Activated CD4-positive, alpha-beta T cell treated with anti-CD3 and anti-CD28 coated beads, Interleukin-2, amount 10 ng/mL, durations not matched to agents 7 days and 5 days (primary cell): ENCODE measurements around the gene QSOX2. TPM values are rescaled to one million over a fixed set of nuclear protein-coding genes. Genes with fewer than 3 reads are reported as not detected.

ENCODE experiments used
- CTCF ChIA-PET: fragments of 350-600 bp; sonication (Branson Sonifier 250); formaldehyde crosslinking; loops from one replicate; lab custom pipeline; 2021; ENCODE audit warnings: antibody characterized with exemption; lab: Charles Lee
- POLR2A ChIA-PET: fragments of 350-600 bp; sonication (Branson Sonifier 250); formaldehyde crosslinking; loops from one replicate; lab custom pipeline; 2021; ENCODE audit warnings: antibody characterized with exemption; lab: Charles Lee
- DNase-seq: peaks from one replicate; pipeline ENCODE4 v3.0.0-alpha.2; 2020
- H3K27ac Mint-ChIP-seq: one replicate; pipeline ENCODE4 v1.8.0; 2021; ENCODE audit warnings: mild to moderate bottlenecking, moderate library complexity, mixed read lengths
- H3K27me3 Mint-ChIP-seq: one replicate; pipeline ENCODE4 v1.8.0; 2021; ENCODE audit warnings: mixed read lengths
- H3K36me3 Mint-ChIP-seq: one replicate; pipeline ENCODE4 v1.8.0; 2021; ENCODE audit warnings: low read depth, mixed read lengths
- H3K4me1 Mint-ChIP-seq: one replicate; pipeline ENCODE4 v1.8.0; 2021; ENCODE audit warnings: mixed read lengths
- H3K4me3 Mint-ChIP-seq: one replicate; pipeline ENCODE4 v1.8.0; 2021; ENCODE audit warnings: mild to moderate bottlenecking, moderate library complexity, mixed read lengths
- H3K9me3 Mint-ChIP-seq: one replicate; pipeline ENCODE4 v1.8.0; 2021; ENCODE audit warnings: mixed read lengths
- total RNA-seq, 2 experiments: library from RNA; stranded (reverse); gene quantifications; one replicate each; pipeline ENCODE4 v1.2.3, GENCODE V29; 2021

The QSOX2 gene
- total RNA-seq, 2 experiments from 2014 or later, result 13.7 to 14.0 TPM

DNA sequence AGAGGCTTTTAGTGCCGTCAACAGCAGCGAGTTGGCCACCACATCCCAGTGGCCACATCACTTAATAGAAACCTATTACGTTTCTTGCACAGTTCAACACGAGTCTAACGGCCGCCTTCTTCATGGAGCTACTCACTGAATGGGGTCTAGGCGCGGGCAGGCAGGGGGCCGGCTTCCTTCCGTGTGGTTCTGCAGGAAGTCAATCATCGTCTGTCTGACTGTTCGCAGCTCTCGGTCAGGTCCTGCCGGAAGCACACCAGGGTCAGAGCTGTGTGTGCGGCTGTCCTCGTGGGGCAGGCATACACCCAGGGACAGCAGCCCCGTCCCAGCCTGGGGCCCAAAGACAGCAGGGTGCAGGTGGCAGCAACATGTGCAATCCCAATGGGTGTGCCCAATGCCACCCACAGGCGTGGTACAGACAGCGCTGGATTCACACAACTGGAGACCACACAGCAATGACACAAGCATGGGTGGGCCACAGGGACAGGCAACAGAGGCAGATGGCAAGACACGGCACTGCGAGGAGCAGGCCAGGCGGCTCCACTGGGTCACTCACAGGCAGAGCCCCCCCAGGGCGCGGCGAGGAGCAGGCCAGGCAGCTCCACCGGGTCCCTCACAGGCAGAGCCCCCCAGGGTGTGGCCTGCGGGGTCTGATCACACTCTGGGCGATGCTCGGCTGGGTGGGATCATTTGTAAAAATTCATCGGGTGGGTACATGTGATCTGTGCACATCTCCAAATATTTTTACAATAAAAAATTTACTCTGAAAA, 21.6 kb downstream of the QSOX2 start:
- DNase-seq, result no peak
- Mint-ChIP-seq H3K4me3 (no peak overlapping the region), H3K27me3 (no peaks in the 10 kb centered on the region), H3K4me1 (peaks cover 29% of the 10 kb centered on the region), H3K27ac (no peak overlapping the region), H3K9me3 (no peaks in the 10 kb centered on the region), H3K36me3 (peaks cover 6% of the 10 kb centered on the region)
- CTCF ChIA-PET, result interaction anchor here (1.0 to 1.6 kb wide), 4 partner anchors 10 to 18 kb away, joined by 3 to 4 read pairs (median 3); no protein-coding TSS in a partner anchor
- POLR2A ChIA-PET, result no interaction called here

DNA sequence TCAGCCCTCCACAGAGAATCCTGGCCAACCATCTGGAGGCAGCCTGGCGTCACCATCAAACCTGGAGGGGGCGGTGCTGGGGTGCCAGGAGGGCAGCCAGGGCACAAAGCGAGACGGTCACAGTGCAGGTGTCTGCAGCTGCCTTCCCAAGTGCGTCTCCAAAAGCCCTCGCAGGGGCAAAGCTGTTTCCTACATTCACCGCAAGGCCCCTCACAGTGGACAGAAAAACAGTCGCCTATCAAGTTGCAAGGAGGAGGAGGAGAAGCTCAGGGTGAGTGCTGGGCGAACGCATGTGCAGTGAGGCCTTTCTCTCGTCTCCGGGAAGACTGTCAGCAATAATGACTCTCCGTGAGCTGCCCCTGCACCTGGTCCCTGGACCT, 22.7 kb downstream of the QSOX2 start:
- Mint-ChIP-seq H3K27ac (no peak overlapping the region), H3K36me3 (peaks cover 6% of the 10 kb centered on the region), H3K9me3 (no peaks in the 10 kb centered on the region), H3K4me3 (no peak overlapping the region), H3K4me1 (peaks cover 22% of the 10 kb centered on the region), H3K27me3 (no peaks in the 10 kb centered on the region)
- ChIA-PET CTCF (interaction anchor here (1.3 kb wide), 1 partner anchor 11 kb away, joined by 3 read pairs; no protein-coding TSS in a partner anchor), POLR2A (no interaction called here)
- DNase-seq, result no peak

DNA sequence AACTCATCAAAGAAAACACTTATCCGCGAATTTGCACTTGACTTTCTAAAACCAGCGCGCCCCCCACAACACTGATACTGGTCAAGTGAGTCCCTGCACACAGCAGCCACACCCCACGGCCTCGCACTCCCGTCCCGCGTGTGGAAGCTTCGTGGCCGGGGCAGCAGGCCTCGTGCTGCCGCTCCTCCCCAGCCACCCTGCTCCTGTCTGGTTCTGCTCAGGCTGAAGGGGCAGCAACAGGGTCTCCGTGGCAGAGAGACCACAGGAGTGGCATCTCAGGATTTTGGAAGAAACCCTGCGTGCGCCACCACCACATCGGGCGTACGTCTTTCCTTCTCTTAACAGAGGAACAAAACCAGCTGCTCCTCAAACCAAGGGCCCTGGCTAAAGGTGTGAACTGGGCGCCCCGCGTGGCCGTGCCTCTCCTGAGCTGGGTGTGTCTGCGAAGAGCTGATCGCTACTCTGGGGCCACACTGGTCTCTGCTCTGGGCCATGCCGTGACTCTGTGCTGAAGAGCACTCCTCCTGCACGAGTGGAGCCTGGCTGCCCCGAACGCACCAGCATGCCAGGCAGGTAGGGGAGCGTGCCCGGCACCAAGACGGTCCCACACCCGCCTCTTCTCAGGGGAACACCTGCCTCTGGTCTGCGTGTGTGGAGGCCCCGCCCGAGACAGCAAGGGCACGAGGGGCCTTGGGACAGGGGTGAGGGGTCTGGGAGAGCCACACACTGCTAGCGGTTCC, 23.3 kb downstream of the QSOX2 start:
- CTCF ChIA-PET, result interaction anchor here (1.3 kb wide), 1 partner anchor 12 kb away, joined by 3 read pairs; no protein-coding TSS in a partner anchor
- peaks cover 22% of the 10 kb centered on the region for H3K4me1 Mint-ChIP-seq
- DNase-seq, result no peak
- no peaks in the 10 kb centered on the region for H3K9me3 Mint-ChIP-seq
- no peak overlapping the region for H3K27ac Mint-ChIP-seq
- no peak overlapping the region for H3K4me3 Mint-ChIP-seq
- H3K27me3 Mint-ChIP-seq, result no peaks in the 10 kb centered on the region
- POLR2A ChIA-PET, result no interaction called here
- peaks cover 6% of the 10 kb centered on the region for H3K36me3 Mint-ChIP-seq

GRCh38 chr9:136220017-136220729, 25.4 kb downstream of the QSOX2 start:
- Mint-ChIP-seq H3K4me1 (peaks cover 17% of the 10 kb centered on the region), H3K4me3 (no peak overlapping the region), H3K9me3 (no peaks in the 10 kb centered on the region), H3K27ac (peak overlapping the region; percentile 17), H3K36me3 (peaks cover 15% of the 10 kb centered on the region), H3K27me3 (no peaks in the 10 kb centered on the region)
- CTCF ChIA-PET, result no interaction called here
- POLR2A ChIA-PET, result no interaction called here
- peak; percentile 19 for DNase-seq

DNA sequence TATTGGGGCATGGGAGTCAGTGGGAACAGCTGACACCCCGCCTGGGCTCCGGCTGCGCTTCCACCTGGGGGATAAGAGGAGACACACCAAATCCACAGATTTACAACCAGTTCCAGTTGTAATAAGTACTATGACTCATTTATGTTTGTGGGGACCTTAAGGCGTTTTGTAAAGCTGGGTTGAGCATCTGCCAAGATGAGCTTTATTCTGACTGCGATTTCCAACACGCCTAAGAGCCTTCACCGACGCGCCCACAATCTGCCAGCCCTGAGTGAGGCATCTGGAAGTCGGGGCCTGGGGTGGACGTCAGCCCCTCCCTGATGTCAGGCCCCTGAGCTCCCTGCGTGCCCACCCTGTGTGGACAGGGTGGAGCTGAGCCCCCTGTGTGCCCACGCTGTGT, 26.3 kb downstream of the QSOX2 start:
- CTCF ChIA-PET, result interaction anchor here (0.6 kb wide), 1 partner anchor 79 kb away, joined by 3 read pairs; no protein-coding TSS in a partner anchor
- Mint-ChIP-seq H3K4me1 (peaks cover 16% of the 10 kb centered on the region), H3K9me3 (no peaks in the 10 kb centered on the region), H3K27me3 (no peaks in the 10 kb centered on the region), H3K36me3 (peaks cover 24% of the 10 kb centered on the region), H3K27ac (no peak overlapping the region), H3K4me3 (no peak overlapping the region)
- POLR2A ChIA-PET, result no interaction called here
- no peak for DNase-seq

GRCh38 chr9:136218673-136219072, 26.9 kb downstream of the QSOX2 start:
- POLR2A ChIA-PET, result no interaction called here
- DNase-seq, result no peak
- Mint-ChIP-seq H3K4me3 (no peak overlapping the region), H3K9me3 (no peaks in the 10 kb centered on the region), H3K36me3 (peaks cover 30% of the 10 kb centered on the region), H3K4me1 (peaks cover 16% of the 10 kb centered on the region), H3K27me3 (no peaks in the 10 kb centered on the region), H3K27ac (no peak overlapping the region)
- CTCF ChIA-PET, result interaction anchor here (0.5 to 0.6 kb wide), 2 partner anchors 78 to 666 kb away, joined by 3 read pairs; no protein-coding TSS in a partner anchor

- no peaks in the 10 kb centered on the region for H3K9me3 Mint-ChIP-seq
- CTCF ChIA-PET, result interaction anchor here (0.5 kb wide), 1 partner anchor 666 kb away, joined by 3 read pairs; no protein-coding TSS in a partner anchor
- no peaks in the 10 kb centered on the region for H3K27me3 Mint-ChIP-seq
- POLR2A ChIA-PET, result no interaction called here
- peaks cover 31% of the 10 kb centered on the region for H3K36me3 Mint-ChIP-seq
- DNase-seq, result no peak
- H3K27ac Mint-ChIP-seq, result no peak overlapping the region
- H3K4me3 Mint-ChIP-seq, result no peak overlapping the region
- peaks cover 16% of the 10 kb centered on the region for H3K4me1 Mint-ChIP-seq
Measured at GRCh38 chr9:136218271-136218670, 27.3 kb downstream of the QSOX2 start.

DNA sequence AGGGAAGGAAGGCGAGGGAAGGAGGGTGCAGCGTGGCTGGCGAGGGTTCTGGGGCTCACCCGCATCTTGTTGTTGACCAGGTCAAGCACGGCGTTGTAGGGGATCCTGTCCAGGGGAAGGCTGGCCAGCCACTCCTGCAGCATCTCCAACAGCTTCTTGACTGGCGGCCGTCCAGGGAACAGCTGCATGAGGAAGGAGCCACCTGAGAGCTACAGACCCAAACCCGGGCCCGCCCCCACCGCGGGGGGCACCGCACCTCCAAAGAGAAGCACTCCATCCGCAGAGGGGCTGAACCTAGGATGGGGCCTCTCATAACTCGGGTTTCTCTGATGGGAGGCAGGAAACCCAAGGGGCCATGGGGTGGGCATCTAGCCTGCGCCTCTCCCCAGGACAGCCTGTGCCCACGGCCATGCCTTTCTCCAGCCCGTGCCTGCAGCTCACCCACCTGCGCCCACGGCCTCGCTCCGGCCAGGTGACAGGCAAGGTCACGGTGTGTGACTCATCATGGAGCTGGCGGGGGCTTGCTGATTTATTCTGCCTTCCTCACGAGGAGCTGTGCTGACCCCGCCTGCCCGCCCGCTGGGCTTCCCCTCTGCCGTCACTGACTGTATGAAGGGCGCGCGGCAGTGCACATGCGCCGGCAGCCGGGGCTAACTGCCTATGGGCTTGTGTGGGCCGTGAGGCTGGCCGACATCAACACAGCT, 28.9 kb downstream of the QSOX2 start:
- ChIA-PET CTCF (interaction anchor here (0.9 to 1.4 kb wide), 3 partner anchors 19 to 146 kb away, joined by 3 to 4 read pairs (median 3); no protein-coding TSS in a partner anchor), POLR2A (no interaction called here)
- peaks cover 34% of the 10 kb centered on the region for H3K36me3 Mint-ChIP-seq
- H3K4me3 Mint-ChIP-seq, result no peak overlapping the region
- H3K9me3 Mint-ChIP-seq, result no peaks in the 10 kb centered on the region
- DNase-seq, result no peak
- no peaks in the 10 kb centered on the region for H3K27me3 Mint-ChIP-seq
- peaks cover 13% of the 10 kb centered on the region for H3K4me1 Mint-ChIP-seq
- H3K27ac Mint-ChIP-seq, result no peak overlapping the region

GRCh38 chr9:136213733-136214132, 31.9 kb downstream of the QSOX2 start:
- no peaks in the 10 kb centered on the region for H3K27me3 Mint-ChIP-seq
- no peak overlapping the region for H3K4me3 Mint-ChIP-seq
- H3K27ac Mint-ChIP-seq, result no peak overlapping the region
- DNase-seq, result no peak
- H3K4me1 Mint-ChIP-seq, result no peaks in the 10 kb centered on the region
- ChIA-PET CTCF (no interaction called here), POLR2A (no interaction called here)
- peaks cover 32% of the 10 kb centered on the region for H3K36me3 Mint-ChIP-seq
- no peaks in the 10 kb centered on the region for H3K9me3 Mint-ChIP-seq

DNA sequence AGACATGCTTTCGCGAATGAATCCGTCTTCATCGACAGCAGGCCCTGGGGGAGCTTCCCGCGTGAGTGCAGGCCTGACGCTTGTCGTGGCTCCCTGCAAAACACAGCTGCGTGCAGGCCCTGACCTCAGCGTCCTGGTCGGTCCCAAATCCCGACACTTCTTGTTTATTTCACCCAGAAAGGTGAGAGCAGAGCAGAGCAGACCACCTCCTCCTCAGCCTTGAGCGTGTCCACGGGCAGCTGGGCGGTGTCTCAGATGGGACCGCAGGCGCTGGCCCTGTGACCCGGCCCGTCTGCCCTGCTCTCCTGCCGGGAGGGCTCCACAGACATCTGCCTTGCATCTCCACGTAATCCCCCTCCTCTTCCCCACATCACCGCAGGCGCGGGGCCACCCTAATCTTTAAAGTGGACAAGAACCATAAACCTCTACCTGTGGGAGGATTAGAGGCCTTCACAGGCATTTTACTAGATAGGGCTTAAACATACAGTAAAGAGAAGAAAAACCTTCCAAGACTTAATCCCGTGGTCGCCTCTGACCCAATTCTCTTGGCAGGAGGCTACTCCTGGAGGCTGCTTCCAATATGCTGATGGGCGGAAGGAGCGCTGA, 33.2 kb downstream of the QSOX2 start:
- Mint-ChIP-seq H3K4me3 (no peak overlapping the region), H3K27ac (no peak overlapping the region), H3K27me3 (no peaks in the 10 kb centered on the region), H3K4me1 (no peaks in the 10 kb centered on the region), H3K9me3 (no peaks in the 10 kb centered on the region), H3K36me3 (peaks cover 32% of the 10 kb centered on the region)
- DNase-seq, result no peak
- ChIA-PET CTCF (no interaction called here), POLR2A (no interaction called here)

- POLR2A ChIA-PET, result no interaction called here
- no peaks in the 10 kb centered on the region for H3K9me3 Mint-ChIP-seq
- peaks cover 33% of the 10 kb centered on the region for H3K36me3 Mint-ChIP-seq
- CTCF ChIA-PET, result no interaction called here
- no peaks in the 10 kb centered on the region for H3K27me3 Mint-ChIP-seq
- no peak overlapping the region for H3K4me3 Mint-ChIP-seq
- no peak overlapping the region for H3K27ac Mint-ChIP-seq
- no peaks in the 10 kb centered on the region for H3K4me1 Mint-ChIP-seq
- DNase-seq, result no peak
Measured at GRCh38 chr9:136211441-136212344, 33.9 kb downstream of the QSOX2 start.
